Uterus (tissue), 4 donors: ENCODE data around the gene ZSCAN10. TPM values are rescaled to one million over a fixed set of nuclear protein-coding genes. Genes with fewer than 3 reads are reported as not detected.

Experiments used
- DNase-seq, 2 donors: peaks; one replicate each; pipeline ENCODE4 v3.0.0-alpha.2; 2019 to 2020
- H3K27ac ChIP-seq, 2 donors: fragments of 200-600 bp; sonication (generic); 1 replicate in 1 of 2; 2 replicates in 1 of 2; pipeline ENCODE4 v1.5.1; 2016 to 2018
- H3K27me3 ChIP-seq, 2 donors: fragments of 200-600 bp; sonication (generic); one replicate each; pipeline ENCODE4 v1.5.1; 2018 to 2019; ENCODE audit warnings: control low read depth in 1 of 2
- H3K36me3 ChIP-seq, 2 donors: fragments of 200-600 bp; sonication (generic); one replicate each; pipeline ENCODE4 v1.5.1; 2019; ENCODE audit warnings: control low read depth in 1 of 2
- H3K4me1 ChIP-seq, 2 donors: fragments of 200-600 bp; sonication (generic); one replicate each; pipeline ENCODE4 v1.5.1; 2018 to 2019; ENCODE audit warnings: control low read depth in 1 of 2
- H3K4me3 ChIP-seq, 2 donors: fragments of 200-600 bp; sonication (generic); 1 replicate in 1 of 2; 2 replicates in 1 of 2; pipeline ENCODE4 v1.5.1; 2018 to 2019; ENCODE audit warnings: mild to moderate bottlenecking in 1 of 2
- H3K9me3 ChIP-seq, 2 donors: fragments of 200-600 bp; sonication (generic); one replicate each; pipeline ENCODE4 v1.5.1; 2019; ENCODE audit warnings: control low read depth in 1 of 2
- CTCF ChIP-seq, 4 experiments: fragments of 200-600 bp in 2 of 4; fragments of 450-650 bp in 2 of 4; sonication (generic) in 2 of 4; IDR thresholded peaks; one replicate each; pipeline ENCODE4 v1.5.1; 2016 to 2019; ENCODE audit warnings: antibody characterized with exemption in 4 of 4, mild to moderate bottlenecking in 2 of 4, moderate library complexity in 1 of 4
- POLR2A ChIP-seq, 2 donors: fragments of 450-650 bp; IDR thresholded peaks; one replicate each; pipeline ENCODE4 v1.6.1; 2016; ENCODE audit warnings: antibody characterized with exemption in 2 of 2, mild to moderate bottlenecking in 1 of 2, moderate library complexity in 1 of 2
- intact Hi-C: fragments of 100-400 bp; cut with DNase I; formaldehyde crosslinking; loops from one replicate; pipeline ENCODE4 v1.15.1; 2023; ENCODE audit warnings: low total_unique reads
- total RNA-seq, 4 donors: library from RNA; depleted of rRNA in 3 of 4; stranded (reverse); fragments of >200 nt in 3 of 4; gene quantifications; one replicate each; pipeline versions ENCODE4 v1.1.0 to v1.2.4, GENCODE V29; 2014 to 2023
- donor health status: DM: yes; HTN: yes; CAD: no.

ZSCAN10 gene
- total RNA-seq, 4 donors from 2014 or later, result not detected

- no peak for TF ChIP-seq POLR2A (IDR thresholded peaks at IDR 0.05)
- no peak for TF ChIP-seq CTCF (IDR thresholded peaks at IDR 0.05)
- no peaks in the 10 kb centered on the region for H3K27me3 ChIP-seq
- no peaks in the 10 kb centered on the region for H3K9me3 ChIP-seq
- intact Hi-C loops, result no loop called here
- peaks cover 0 to 4% of the 10 kb centered on the region in 2 donors for H3K4me1 ChIP-seq
- no peak for DNase-seq
- H3K4me3 ChIP-seq, result no peak overlapping the region
- H3K27ac ChIP-seq, result no peak overlapping the region
- H3K36me3 ChIP-seq, result no peaks in the 10 kb centered on the region
Measured at GRCh38 chr16:3115003-3115402, 15.9 kb upstream of the ZSCAN10 start.

GRCh38 chr16:3113765-3114479 lies 14.8 kb upstream of the ZSCAN10 start:
- no peak overlapping the region for H3K27ac ChIP-seq
- H3K36me3 ChIP-seq, result no peaks in the 10 kb centered on the region
- DNase-seq, result no peak
- H3K9me3 ChIP-seq, result no peaks in the 10 kb centered on the region
- intact Hi-C loops, result no loop called here
- peak overlapping the region in 1 of 2 donors; percentile 74 for H3K4me3 ChIP-seq
- no peak for TF ChIP-seq CTCF (IDR thresholded peaks at IDR 0.05)
- TF ChIP-seq POLR2A (IDR thresholded peaks at IDR 0.05), result no peak
- H3K4me1 ChIP-seq, result peaks cover 0 to 4% of the 10 kb centered on the region in 2 donors
- no peaks in the 10 kb centered on the region for H3K27me3 ChIP-seq

GRCh38 chr16:3112881-3113574 lies 13.9 kb upstream of the ZSCAN10 start:
- peak overlapping the region; percentile 79 to 81 for H3K27ac ChIP-seq
- DNase-seq, result peak in 1 of 2 donors; percentile 57
- H3K36me3 ChIP-seq, result no peaks in the 10 kb centered on the region
- no peak for TF ChIP-seq CTCF (IDR thresholded peaks at IDR 0.05)
- no peak for TF ChIP-seq POLR2A (IDR thresholded peaks at IDR 0.05)
- no peaks in the 10 kb centered on the region for H3K9me3 ChIP-seq
- H3K4me1 ChIP-seq, result peaks cover 0 to 4% of the 10 kb centered on the region in 2 donors
- no peaks in the 10 kb centered on the region for H3K27me3 ChIP-seq
- intact Hi-C loops, result no loop called here
- peak overlapping the region; percentile 72 to 74 for H3K4me3 ChIP-seq

GRCh38 chr16:3112058-3112880 lies 13.2 kb upstream of the ZSCAN10 start, which contains the start of gene ZNF205:
ZNF205 (plus strand) TSS chr16:3112586; CDS start chr16:3113431, 845 bp downstream.
- Histone ChIP-seq H3K36me3 (no peaks in the 10 kb centered on the region), H3K4me1 (peaks cover 0 to 5% of the 10 kb centered on the region in 2 donors), H3K27me3 (no peaks in the 10 kb centered on the region), H3K27ac (peak within 1 kb of the TSS; percentile 79 to 81), H3K4me3 (peak within 1 kb of the TSS; percentile 72 to 74), H3K9me3 (no peaks in the 10 kb centered on the region)
- no peak for TF ChIP-seq POLR2A (IDR thresholded peaks at IDR 0.05)
- peak in 1 of 4 experiments; percentile 10 for TF ChIP-seq CTCF (IDR thresholded peaks at IDR 0.05)
- intact Hi-C loops, result no loop called here
- peak; percentile 70 to 72 for DNase-seq
